Measurements from ENCODE around the gene BAIAP3. TPM values are rescaled to one million over a fixed set of nuclear protein-coding genes. Genes with fewer than 3 reads are reported as not detected.

Gene BAIAP3
- total RNA-seq, 1 experiment from 2014 or later: 6.8 TPM

- no peak overlapping the region for H4K91ac ChIP-seq (ENCODE audit: insufficient read length, low read depth, low read length)
- no peaks in the 10 kb centered on the region for H3K27me3 ChIP-seq (ENCODE audit: insufficient read depth, low read length)
- no peaks in the 10 kb centered on the region for H3K79me1 ChIP-seq (ENCODE audit: insufficient read depth, low read depth, low read length, poor library complexity, severe bottlenecking)
- H3K23ac ChIP-seq (ENCODE audit: insufficient read length, low read depth, low read length): no peak overlapping the region
- H3K9me3 Mint-ChIP-seq: no peaks in the 10 kb centered on the region
- H2BK15ac ChIP-seq (ENCODE audit: low read depth, low read length): no peak overlapping the region
- H3K14ac ChIP-seq (ENCODE audit: insufficient read depth, low read length): no peak overlapping the region
- H2BK20ac ChIP-seq (ENCODE audit: low read depth, low read length, poor library complexity, severe bottlenecking): no peak overlapping the region
- WGBS (ENCODE audit: extremely low coverage, insufficient read length, low lambda C conversion rate): no CpG with 5 or more reads among the region's 14 CpGs
- no peak overlapping the region for H3K4ac ChIP-seq (ENCODE audit: low read depth, low read length)
- no peak overlapping the region for H3T11ph ChIP-seq (ENCODE audit: low read length)
- no peak for TF ChIP-seq CTCF (conservative IDR thresholded peaks at IDR 0.05)
- no peaks in the 10 kb centered on the region for H3K9me3 ChIP-seq (ENCODE audit: control insufficient read depth, low read depth, low read length)
- no peaks in the 10 kb centered on the region for H3K79me2 ChIP-seq (ENCODE audit: insufficient read depth, low read length)
- no peak overlapping the region for H2BK5ac ChIP-seq (ENCODE audit: insufficient read length, low read length)
- no peak overlapping the region for H2AFZ ChIP-seq (ENCODE audit: low read length)
- H4K5ac ChIP-seq (ENCODE audit: insufficient read length, low read depth, low read length): no peak overlapping the region
- H2BK120ac ChIP-seq (ENCODE audit: low read depth, low read length, poor library complexity, severe bottlenecking): no peak overlapping the region
- peaks cover 6 to 7% of the 10 kb centered on the region in 2 experiments for H3K4me1 Mint-ChIP-seq
- H2BK12ac ChIP-seq (ENCODE audit: insufficient read length, low read depth, low read length): no peak overlapping the region
- H3K27ac Mint-ChIP-seq: no peak overlapping the region
- H3K9ac ChIP-seq (ENCODE audit: extremely low read depth, insufficient read length, low read length): no peak overlapping the region
- no peak overlapping the region for H3K4me3 Mint-ChIP-seq
- no peaks in the 10 kb centered on the region for H4K20me1 ChIP-seq (ENCODE audit: control insufficient read depth, insufficient read depth, insufficient read length)
- no peak overlapping the region for H3K18ac ChIP-seq (ENCODE audit: insufficient read length, low read depth, low read length)
- H3K23me2 ChIP-seq (ENCODE audit: insufficient read length, low read depth, low read length, poor library complexity, severe bottlenecking): no peaks in the 10 kb centered on the region
- no peak overlapping the region for H3K56ac ChIP-seq (ENCODE audit: insufficient read length, low read depth, low read length)
- H3K27ac ChIP-seq (ENCODE audit: insufficient read length, low read depth, low read length): no peak overlapping the region
- no peak overlapping the region for H2AK5ac ChIP-seq (ENCODE audit: insufficient read length, low read length)
- no peak overlapping the region for H3K4me2 ChIP-seq (ENCODE audit: insufficient read depth, insufficient read length, low read length)
- DNase-seq: no peak
- H4K8ac ChIP-seq (replicated peaks; ENCODE audit: insufficient read length, low read depth, low read length): no peak overlapping the region
- H3K36me3 Mint-ChIP-seq (ENCODE audit: insufficient read depth in 1 of 3, low read depth in 3 of 3): peaks cover 2 to 10% (median 8%) of the 10 kb centered on the region in 3 experiments; a peak in 5 of 7 replicates
- H3K4me1 ChIP-seq (ENCODE audit: insufficient read depth, low read length): no peaks in the 10 kb centered on the region
- peaks cover 14% of the 10 kb centered on the region for H3K27me3 Mint-ChIP-seq (ENCODE audit: low read depth)
Observed at GRCh38 chr16:1344499-1344898, 11.1 kb downstream of the BAIAP3 start.

Data from H9 (cell line).